HG03103 (cell line): ENCODE results near the gene ZNF674.
"Not testable (repeated sequence)": the region's sequence is repeated elsewhere in the genome, so short reads cannot be mapped to it uniquely, and the experiment has no call there.

Source experiments
- ATAC-seq: cut with Tn5 transposase; IDR thresholded peaks from one replicate; pipeline ENCODE4 v1.9.1; 2021; ENCODE audit warnings: low read depth; ENCODE audit not compliant: unreplicated experiment

ZNF674 gene

GRCh38 chrX:46571423-46572339, 26.5 kb upstream of the ZNF674 start:
- no peak for ATAC-seq

GRCh38 chrX:46569621-46570020, 24.4 kb upstream of the ZNF674 start:
- no peak for ATAC-seq

- ATAC-seq, result no peak
Measured at GRCh38 chrX:46567388-46567787, 22.2 kb upstream of the ZNF674 start.

- ATAC-seq, result peak; percentile 89
Measured at GRCh38 chrX:46561824-46562657, 16.8 kb upstream of the ZNF674 start.

- ATAC-seq, result no peak
Measured at GRCh38 chrX:46559062-46559461, 13.8 kb upstream of the ZNF674 start.

- ATAC-seq, result no peak
Measured at GRCh38 chrX:46554942-46555341, 9.7 kb upstream of the ZNF674 start.

- ATAC-seq, result no peak
Measured at GRCh38 chrX:46553935-46554334, 8.7 kb upstream of the ZNF674 start.

- no peak for ATAC-seq
Measured at GRCh38 chrX:46551494-46552128, 6.4 kb upstream of the ZNF674 start.

- ATAC-seq, result no peak
Measured at GRCh38 chrX:46549914-46550313, 4.7 kb upstream of the ZNF674 start.

GRCh38 chrX:46547857-46548256, 2.6 kb upstream of the ZNF674 start:
- no peak for ATAC-seq

- not testable (repeated sequence) for ATAC-seq
Measured at GRCh38 chrX:46544527-46544926, 694 bp downstream of the ZNF674 start.

- no peak for ATAC-seq
Measured at GRCh38 chrX:46543441-46543840, 1.8 kb downstream of the ZNF674 start.

GRCh38 chrX:46531442-46531841, 13.8 kb downstream of the ZNF674 start:
- no peak for ATAC-seq

- ATAC-seq, result not testable (repeated sequence)
Measured at GRCh38 chrX:46530404-46530908, 14.8 kb downstream of the ZNF674 start.

GRCh38 chrX:46529740-46530403, 15.3 kb downstream of the ZNF674 start:
- ATAC-seq, result not testable (repeated sequence)

- not testable (repeated sequence) for ATAC-seq
Measured at GRCh38 chrX:46528640-46529039, 16.6 kb downstream of the ZNF674 start.

- no peak for ATAC-seq
Measured at GRCh38 chrX:46506076-46506475, 39.1 kb downstream of the ZNF674 start.

- no peak for ATAC-seq
Measured at GRCh38 chrX:46502848-46503247, 42.4 kb downstream of the ZNF674 start.

- ATAC-seq, result no peak
Measured at GRCh38 chrX:46500054-46500453, 45.2 kb downstream of the ZNF674 start.

GRCh38 chrX:46488712-46489111, 56.5 kb downstream of the ZNF674 start:
- ATAC-seq, result no peak
